Testis (tissue), 2 donors: Measurements from ENCODE around the gene SDC1.

ENCODE experiments used
- CTCF ChIP-seq, 3 experiments: fragments of 450-650 bp in 2 of 3; fragments of 200-600 bp in 1 of 3; sonication (generic) in 1 of 3; IDR thresholded peaks; one replicate each; pipeline ENCODE4 v1.5.1; 2016 to 2019; ENCODE audit warnings: antibody characterized with exemption in 3 of 3, mild to moderate bottlenecking in 2 of 3, moderate library complexity in 1 of 3
- POLR2A ChIP-seq: fragments of 450-650 bp; IDR thresholded peaks from one replicate; pipeline ENCODE4 v1.6.1; 2017; ENCODE audit warnings: antibody characterized with exemption, mild to moderate bottlenecking, moderate library complexity

GRCh38 chr2:20209373-20210109 is 15.4 kb downstream of the SDC1 start:
- no peak for TF ChIP-seq CTCF (IDR thresholded peaks at IDR 0.05)
- no peak for TF ChIP-seq POLR2A
